GM19467 (cell line): ENCODE measurements around the gene FAM180A.

Experiments used
- ATAC-seq: cut with Tn5 transposase; IDR thresholded peaks from one replicate; pipeline ENCODE4 v1.9.1; 2021; ENCODE audit warnings: mild to moderate bottlenecking, moderate library complexity; ENCODE audit not compliant: unreplicated experiment

Gene FAM180A

DNA sequence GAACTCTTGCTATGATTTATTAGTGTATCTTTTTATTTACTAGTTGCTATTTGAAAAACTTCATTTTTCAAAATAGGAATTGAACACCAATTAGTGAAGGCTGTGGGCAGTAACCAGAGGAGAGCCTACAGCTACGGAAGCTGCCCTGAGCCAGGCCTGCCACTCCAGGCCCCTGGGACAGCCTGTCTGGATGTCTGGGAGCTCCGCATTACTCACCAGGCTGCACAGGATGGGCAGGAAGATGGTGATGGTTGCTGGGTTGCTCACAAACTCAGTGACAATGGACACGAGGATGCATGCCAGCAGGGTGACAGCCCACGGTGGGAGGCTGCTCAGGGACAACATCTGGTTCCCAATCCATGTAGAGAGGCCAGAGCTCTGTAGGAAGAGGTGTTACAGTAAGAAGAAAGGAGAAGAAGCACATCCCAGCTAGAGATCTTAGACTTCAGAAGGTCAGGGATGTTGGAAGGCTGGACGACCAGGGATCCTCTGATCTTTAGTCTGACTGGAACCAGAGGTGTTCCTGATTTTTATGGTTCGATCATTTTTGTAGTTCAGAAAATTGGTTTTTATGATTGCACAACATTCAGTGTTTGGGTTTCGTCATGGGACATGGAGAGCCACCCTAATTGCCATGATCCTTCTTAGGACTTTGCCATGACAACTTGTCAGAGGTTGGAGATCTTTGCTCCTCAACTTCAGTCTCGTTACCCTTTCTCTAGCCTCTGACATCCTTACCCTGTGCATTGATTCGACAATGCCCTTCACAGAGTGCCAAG lies 63.1 kb downstream of the FAM180A start:
- ATAC-seq, result no peak

DNA sequence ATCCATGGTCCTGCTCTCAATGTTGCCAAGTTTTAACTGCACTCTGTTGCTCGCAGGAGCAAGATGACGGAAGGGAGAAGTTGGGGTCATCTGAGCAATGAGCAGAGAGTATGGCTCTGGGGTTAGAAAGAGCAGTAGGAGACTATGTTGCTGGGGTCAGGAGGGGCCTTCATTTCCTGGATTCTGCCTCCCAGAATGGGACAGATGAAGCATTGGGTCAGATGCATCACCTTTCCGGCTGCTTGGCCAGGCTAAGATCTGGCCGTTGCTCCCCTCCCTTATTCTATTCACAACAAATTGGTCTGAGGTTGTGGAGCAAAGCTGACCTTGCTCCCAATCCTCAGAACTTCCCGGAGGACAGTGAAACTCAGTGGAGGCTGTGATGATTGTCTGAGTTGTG lies 63.9 kb downstream of the FAM180A start:
- ATAC-seq, result no peak

DNA sequence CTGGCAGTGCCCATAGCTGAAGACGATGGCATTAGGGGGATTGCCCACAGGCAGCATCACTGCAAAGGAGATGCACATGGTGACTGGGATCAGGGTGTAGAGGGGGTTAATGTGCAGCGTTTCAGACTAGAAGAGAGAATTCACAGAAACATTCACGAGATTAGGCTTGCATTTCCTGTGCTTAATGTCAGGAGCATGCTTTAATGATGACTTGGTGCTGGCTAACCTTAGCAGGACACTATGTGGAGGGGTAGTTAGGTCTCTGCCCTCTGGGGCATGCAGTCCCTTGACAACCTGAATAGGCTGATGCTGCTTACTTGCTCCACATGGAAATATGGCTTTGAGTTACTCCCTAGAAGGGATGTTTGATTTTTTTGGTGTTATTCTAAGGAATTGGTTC lies 64.5 kb downstream of the FAM180A start:
- ATAC-seq, result no peak

- ATAC-seq, result no peak
These were observed 65.0 kb downstream of the FAM180A start for GRCh38 chr7:135683609-135684008.

DNA sequence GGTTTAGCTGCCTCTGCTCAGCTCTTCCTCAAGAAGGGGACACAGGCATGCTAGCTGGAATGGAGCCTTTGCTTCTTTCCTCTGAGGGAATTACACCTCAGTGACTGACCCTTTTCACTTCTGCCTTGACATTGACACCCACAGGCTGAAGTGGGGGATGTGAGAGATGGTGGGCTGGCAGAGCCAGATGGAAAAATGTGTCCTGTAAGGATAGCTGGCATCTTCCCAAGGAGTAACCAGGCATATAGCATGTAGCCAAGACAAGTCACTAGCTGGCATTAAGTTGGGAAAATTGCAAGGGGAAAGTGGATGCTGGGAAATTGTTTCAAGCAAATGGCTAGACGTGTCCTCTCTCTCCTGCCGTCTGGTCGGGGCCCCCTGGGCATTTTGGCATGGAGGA lies 66.4 kb downstream of the FAM180A start:
- ATAC-seq, result no peak

DNA sequence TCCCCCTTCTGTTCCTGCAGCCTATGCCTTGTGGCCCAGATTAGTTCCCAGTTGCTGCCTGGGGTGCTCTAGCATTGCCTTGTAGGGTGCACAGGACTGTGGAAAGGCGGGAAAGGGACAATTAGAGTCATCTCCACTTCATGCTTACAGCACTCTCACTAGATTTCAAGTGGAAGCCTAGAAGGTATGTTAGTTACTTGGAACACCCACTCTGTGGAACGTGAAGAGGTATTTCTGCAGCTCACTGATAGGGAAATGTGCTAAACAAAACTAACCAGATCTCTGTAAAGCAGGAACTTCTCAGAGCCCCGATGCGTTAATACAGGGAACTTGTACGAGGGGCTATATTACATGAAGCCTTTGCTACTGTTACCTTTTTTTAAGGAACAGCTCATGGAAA lies 66.9 kb downstream of the FAM180A start:
- no peak for ATAC-seq
